SK-N-SH (cell line): Measurements from ENCODE around the gene METAP1. TPM values are rescaled to one million over a fixed set of nuclear protein-coding genes. Genes with fewer than 3 reads are reported as not detected.
A peak's percentile ranks its signal among the peaks of the same experiment; 100 is the strongest.

Experiments used
- CTCF ChIA-PET: fragments of 300-600, 350-600 bp; formaldehyde crosslinking; extraction: SDS; loops from one replicate; lab custom pipeline; 2021; lab: Yijun Ruan, JAX
- POLR2A ChIA-PET: fragments of 350-600 bp; sonication (Branson Sonifier 250); formaldehyde crosslinking; extraction: SDS; loops from one replicate; lab custom pipeline; 2020; ENCODE audit warnings: antibody characterized with exemption, inconsistent platforms; lab: Yijun Ruan, JAX
- DNase-seq: peaks from one replicate; pipeline ENCODE4 v3.0.0; 2012
- H2AFZ ChIP-seq: fragments of 200-600 bp; sonication (generic); 2 replicates; pipeline ENCODE4 v1.8.1; 2016; ENCODE audit warnings: antibody characterized with exemption, mild to moderate bottlenecking, low read depth
- H3F3A ChIP-seq: fragments of 200-600 bp; sonication (generic); replicated peaks from 2 replicates; pipeline ENCODE3; 2016; ENCODE audit warnings: antibody characterized with exemption, mild to moderate bottlenecking; ENCODE audit not compliant: insufficient read depth
- H3K27ac ChIP-seq, 2 experiments: fragments of 200-500 bp in 1 of 2; fragments of 200-600 bp in 1 of 2; sonication (Bioruptor generic) in 1 of 2; sonication (generic), shearing (Covaris generic) in 1 of 2; 2 replicates each; pipeline versions ENCODE4 v1.5.1 to v1.6.1; 2014 to 2016; ENCODE audit warnings: low read depth in 2 of 2, inconsistent platforms in 1 of 2, low read length in 1 of 2, mild to moderate bottlenecking in 1 of 2, mixed read lengths in 1 of 2
- H3K27me3 ChIP-seq: fragments of 200-600 bp; sonication (generic), shearing (Covaris generic); 2 replicates; pipeline ENCODE4 v1.6.1; 2016; ENCODE audit warnings: mixed run types; ENCODE audit not compliant: insufficient read depth
- H3K36me3 ChIP-seq, 2 experiments: fragments of 200-500 bp in 1 of 2; fragments of 200-600 bp in 1 of 2; sonication (Bioruptor generic) in 1 of 2; sonication (generic) in 1 of 2; replicated peaks in 1 of 2; 2 replicates each; pipeline versions ENCODE3 to v1.5.1; 2014 to 2016; ENCODE audit warnings: low read length in 1 of 2, mild to moderate bottlenecking in 1 of 2; ENCODE audit not compliant: insufficient read depth in 2 of 2, control insufficient read depth in 1 of 2
- H3K4me1 ChIP-seq, 2 experiments: fragments of 200-500 bp in 1 of 2; fragments of 200-600 bp in 1 of 2; sonication (Bioruptor generic) in 1 of 2; sonication (generic), shearing (Covaris generic) in 1 of 2; 2 replicates each; pipeline versions ENCODE4 v1.5.1 to v1.6.1; 2014 to 2016; ENCODE audit warnings: low read depth in 1 of 2, low read length in 1 of 2, mixed run types in 1 of 2; ENCODE audit not compliant: insufficient read depth in 2 of 2, control insufficient read depth in 1 of 2
- H3K4me2 ChIP-seq: fragments of 200-600 bp; sonication (generic), shearing (Covaris generic); 2 replicates; pipeline ENCODE4 v1.6.1; 2017; ENCODE audit warnings: mixed run types
- H3K4me3 ChIP-seq, 2 experiments: fragments of 200-500 bp in 1 of 2; fragments of 200-600 bp in 1 of 2; sonication (Bioruptor generic) in 1 of 2; sonication (generic), shearing (Covaris generic) in 1 of 2; 2 replicates each; pipeline versions ENCODE4 v1.5.1 to v1.8.1; 2014 to 2016; ENCODE audit warnings: low read depth in 2 of 2, inconsistent platforms in 1 of 2, low read length in 1 of 2, mild to moderate bottlenecking in 1 of 2, mixed read lengths in 1 of 2, moderate library complexity in 1 of 2
- H3K79me2 ChIP-seq: fragments of 200-600 bp; sonication (generic); 2 replicates; pipeline ENCODE4 v1.8.1; 2017; ENCODE audit warnings: mild to moderate bottlenecking; ENCODE audit not compliant: insufficient read depth
- H3K9ac ChIP-seq: fragments of 200-600 bp; sonication (generic); 2 replicates; pipeline ENCODE4 v1.6.1; 2017; ENCODE audit warnings: mixed run types
- H3K9me2 ChIP-seq: fragments of 200-600 bp; sonication (generic); 2 replicates; pipeline ENCODE4 v1.6.1; 2017; ENCODE audit warnings: mixed run types
- H3K9me3 ChIP-seq: fragments of 200-600 bp; sonication (generic); 2 replicates; pipeline ENCODE4 v1.6.1; 2017; ENCODE audit warnings: mixed run types, mild to moderate bottlenecking, moderate library complexity
- H4K20me1 ChIP-seq: fragments of 200-600 bp; sonication (generic); 2 replicates; pipeline ENCODE4 v1.6.1; 2017; ENCODE audit warnings: mild to moderate bottlenecking, mixed run types; ENCODE audit not compliant: insufficient read depth
- CHD2 ChIP-seq: fragments of 150-350 bp; IDR thresholded peaks from 2 replicates; pipeline ENCODE4 v1.6.1; 2018; ENCODE audit warnings: low read length; ENCODE audit not compliant: partially characterized antibody
- ELF1 ChIP-seq: IDR thresholded peaks from 2 replicates; pipeline ENCODE4 v1.4.0; 2012
- FOSL2 ChIP-seq: IDR thresholded peaks from 2 replicates; pipeline ENCODE4 v1.4.0; 2012; ENCODE audit warnings: low read depth, mild to moderate bottlenecking, moderate library complexity, borderline replicate concordance
- GATA2 ChIP-seq: sonication (generic); formaldehyde crosslinking; IDR thresholded peaks from 2 replicates; pipeline ENCODE4 v1.5.0; 2020; ENCODE audit warnings: mild to moderate bottlenecking, missing genetic modification reagents
- MXI1 ChIP-seq: IDR thresholded peaks from 2 replicates; pipeline ENCODE4 v1.6.1; 2012; ENCODE audit warnings: mild to moderate bottlenecking, low read depth, low read length, improper control_type of control experiment
- NFIC ChIP-seq: IDR thresholded peaks from 2 replicates; pipeline ENCODE4 v1.4.0; 2012; ENCODE audit warnings: borderline replicate concordance
- NRF1 ChIP-seq: IDR thresholded peaks from 2 replicates; pipeline ENCODE4 v1.6.1; 2012; ENCODE audit warnings: low read depth, mild to moderate bottlenecking, low read length
- POLR2AphosphoS5 ChIP-seq: IDR thresholded peaks from 2 replicates; pipeline ENCODE4 v1.6.1; 2012; ENCODE audit warnings: low read depth, low read length
- RCOR1 ChIP-seq: fragments of 150-350 bp; IDR thresholded peaks from 2 replicates; pipeline ENCODE4 v1.6.1; 2017; ENCODE audit warnings: antibody characterized with exemption, low read length
- REST ChIP-seq: IDR thresholded peaks from 2 replicates; pipeline ENCODE4 v1.6.1; 2012; ENCODE audit warnings: mild to moderate bottlenecking, low read depth, low read length, moderate library complexity
- RXRA ChIP-seq: IDR thresholded peaks from 2 replicates; pipeline ENCODE4 v1.4.0; 2012; ENCODE audit warnings: low read depth, mild to moderate bottlenecking, borderline replicate concordance
- TCF12 ChIP-seq: IDR thresholded peaks from 2 replicates; pipeline ENCODE4 v1.4.0; 2012
- TEAD4 ChIP-seq: IDR thresholded peaks from 2 replicates; pipeline ENCODE4 v1.4.0; 2012; ENCODE audit warnings: mild to moderate bottlenecking, borderline replicate concordance; ENCODE audit not compliant: insufficient read depth
- USF1 ChIP-seq: IDR thresholded peaks from 2 replicates; pipeline ENCODE4 v1.4.0; 2012; ENCODE audit warnings: low read depth, borderline replicate concordance
- ZBTB33 ChIP-seq: IDR thresholded peaks from 2 replicates; pipeline ENCODE4 v1.4.0; 2012; ENCODE audit warnings: low read depth, borderline replicate concordance
- WGBS: methylation state at CpG from one replicate; pipeline ENCODE4 v1.1.6; 2017; ENCODE audit warnings: low lambda C conversion rate; 5-methylcytosine and 5-hydroxymethylcytosine counted together
- polyA plus RNA-seq, 3 experiments: library from polyadenylated mRNA; depleted of rRNA; stranded (reverse); fragments of >200 nt; gene quantifications; 2 replicates each; pipeline ENCODE4 v1.2.3, GENCODE V29; 2012
- TF ChIP-seq, protein P1 (sequence below): fragments of 150-350 bp; IDR thresholded peaks from 2 replicates; pipeline ENCODE4 v1.6.1; 2016; ENCODE audit warnings: mild to moderate bottlenecking, low read depth, low read length
- TF ChIP-seq, protein P2 (sequence below): IDR thresholded peaks from 2 replicates; pipeline ENCODE4; 2012

METAP1 gene
- polyA plus RNA-seq, 1 of the 3 experiments (the other 2 are of a cell fraction): 41.0 TPM

DNA sequence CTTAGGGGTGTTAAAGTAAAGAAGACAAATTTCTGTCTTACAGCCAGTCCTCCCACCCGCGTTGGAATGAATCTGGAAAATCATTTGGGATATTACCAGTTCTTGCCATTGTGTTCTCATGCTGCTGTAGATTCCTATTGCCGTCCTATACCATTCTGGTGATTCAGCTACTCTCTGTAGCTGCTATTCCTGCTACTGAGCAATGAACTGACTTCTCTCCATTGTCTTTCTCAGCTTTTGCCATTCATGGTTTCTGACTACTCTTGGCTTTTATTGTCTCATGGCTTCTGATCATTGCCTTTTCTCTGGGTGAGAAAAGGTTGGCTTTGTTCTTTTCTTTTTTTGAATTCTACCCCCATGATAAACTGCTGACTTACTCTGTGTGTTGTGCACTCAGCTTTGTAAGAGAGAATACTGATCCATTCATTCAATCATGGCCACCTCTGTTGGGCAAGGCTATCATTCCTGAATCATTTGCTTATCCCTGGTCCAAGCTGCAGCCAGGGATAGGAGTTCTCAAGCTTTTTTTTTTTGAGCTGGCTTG is 27.7 kb upstream of the METAP1 start:
- Histone ChIP-seq H3K4me3 (no peak overlapping the region), H3K4me1 (peaks cover 3 to 6% of the 10 kb centered on the region in 2 experiments; a peak in 3 of 4 replicates), H2AFZ (no peak overlapping the region), H3K27me3 (no peaks in the 10 kb centered on the region), H3K36me3 (no peaks in the 10 kb centered on the region), H4K20me1 (no peaks in the 10 kb centered on the region), H3K4me2 (no peak overlapping the region), H3F3A (no peaks in the 10 kb centered on the region), H3K79me2 (no peaks in the 10 kb centered on the region), H3K27ac (no peak overlapping the region), H3K9ac (no peak overlapping the region), H3K9me2 (no peaks in the 10 kb centered on the region), H3K9me3 (no peaks in the 10 kb centered on the region)
- ChIA-PET POLR2A (no interaction called here), CTCF (interaction anchor here (0.8 to 2.8 kb wide), 3 partner anchors 14 to 28 kb away, joined by 3 to 12 read pairs (median 5); partner anchors contain the start of gene METAP1)
- no peak for DNase-seq
- TF ChIP-seq, protein P1, sequence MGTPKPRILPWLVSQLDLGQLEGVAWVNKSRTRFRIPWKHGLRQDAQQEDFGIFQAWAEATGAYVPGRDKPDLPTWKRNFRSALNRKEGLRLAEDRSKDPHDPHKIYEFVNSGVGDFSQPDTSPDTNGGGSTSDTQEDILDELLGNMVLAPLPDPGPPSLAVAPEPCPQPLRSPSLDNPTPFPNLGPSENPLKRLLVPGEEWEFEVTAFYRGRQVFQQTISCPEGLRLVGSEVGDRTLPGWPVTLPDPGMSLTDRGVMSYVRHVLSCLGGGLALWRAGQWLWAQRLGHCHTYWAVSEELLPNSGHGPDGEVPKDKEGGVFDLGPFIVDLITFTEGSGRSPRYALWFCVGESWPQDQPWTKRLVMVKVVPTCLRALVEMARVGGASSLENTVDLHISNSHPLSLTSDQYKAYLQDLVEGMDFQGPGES: no peak
- no peak for TF ChIP-seq TCF12
- TF ChIP-seq FOSL2: no peak
- TF ChIP-seq NFIC: no peak
- TF ChIP-seq ELF1: no peak
- 89% methylated on average over 3 of the region's 3 CpGs for WGBS

DNA sequence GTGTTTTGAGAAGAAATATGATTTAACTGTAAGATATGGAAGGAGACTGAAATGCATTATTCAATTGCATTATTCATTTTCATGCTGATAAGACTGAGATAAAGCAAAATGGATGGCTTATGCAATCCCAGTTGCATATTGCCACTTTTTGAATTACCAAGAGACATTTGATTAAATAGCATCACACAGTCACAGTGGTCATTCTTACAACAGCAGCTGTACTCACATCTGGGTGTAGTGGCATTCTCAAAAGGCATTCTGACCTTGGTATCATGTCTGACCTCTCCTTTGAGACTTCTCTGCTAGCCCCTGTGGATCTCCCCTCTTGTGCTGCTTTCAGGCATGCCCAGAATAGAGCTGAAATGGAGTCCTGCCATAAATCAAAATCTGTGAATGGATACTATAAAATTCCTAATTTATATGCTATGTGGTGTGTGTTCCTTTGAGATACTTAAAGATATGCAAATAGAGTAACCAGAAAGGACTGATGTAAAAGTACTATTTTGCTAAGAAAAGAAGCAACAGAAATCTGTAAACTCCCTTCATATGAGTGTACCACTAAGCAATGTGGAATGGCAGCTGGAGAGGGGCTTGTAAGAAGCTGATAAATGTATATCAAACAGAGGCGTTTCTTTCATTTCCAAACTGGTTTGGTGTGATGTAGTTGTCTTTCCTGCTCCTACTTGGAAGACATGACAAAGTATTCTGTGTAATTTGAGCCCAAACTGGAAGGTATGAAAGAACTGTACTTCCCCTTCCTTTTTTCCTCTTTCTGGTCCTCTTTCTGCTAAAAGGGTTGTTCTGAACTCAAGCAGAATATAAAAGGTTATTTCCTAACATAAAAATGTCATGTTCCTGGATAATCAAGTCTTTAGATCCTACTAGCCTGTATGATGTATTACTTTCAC is 25.4 kb upstream of the METAP1 start:
- no peaks in the 10 kb centered on the region for H3F3A ChIP-seq
- no peaks in the 10 kb centered on the region for H3K27me3 ChIP-seq
- H3K9me2 ChIP-seq: no peaks in the 10 kb centered on the region
- ChIA-PET CTCF (interaction anchor here (1.4 to 1.6 kb wide), 4 partner anchors 11 to 86 kb away, joined by 3 to 7 read pairs (median 4); partner anchors contain the start of gene METAP1), POLR2A (no interaction called here)
- peaks cover 0 to 3% of the 10 kb centered on the region in 2 experiments; a peak in 2 of 4 replicates for H3K4me1 ChIP-seq
- no peaks in the 10 kb centered on the region for H3K9me3 ChIP-seq
- no peaks in the 10 kb centered on the region for H3K79me2 ChIP-seq
- no peaks in the 10 kb centered on the region for H3K36me3 ChIP-seq
- H3K9ac ChIP-seq: no peak overlapping the region
- WGBS: 50% methylated on average over 1 of the region's 1 CpG
- peak overlapping the region; percentile 65 for H2AFZ ChIP-seq
- no peak overlapping the region for H3K4me2 ChIP-seq
- peak; percentile 12 for DNase-seq
- no peaks in the 10 kb centered on the region for H4K20me1 ChIP-seq
- no peak overlapping the region for H3K27ac ChIP-seq
- no peak overlapping the region for H3K4me3 ChIP-seq
- TF ChIP-seq MXI1: no peak
- TF ChIP-seq, protein P2, sequence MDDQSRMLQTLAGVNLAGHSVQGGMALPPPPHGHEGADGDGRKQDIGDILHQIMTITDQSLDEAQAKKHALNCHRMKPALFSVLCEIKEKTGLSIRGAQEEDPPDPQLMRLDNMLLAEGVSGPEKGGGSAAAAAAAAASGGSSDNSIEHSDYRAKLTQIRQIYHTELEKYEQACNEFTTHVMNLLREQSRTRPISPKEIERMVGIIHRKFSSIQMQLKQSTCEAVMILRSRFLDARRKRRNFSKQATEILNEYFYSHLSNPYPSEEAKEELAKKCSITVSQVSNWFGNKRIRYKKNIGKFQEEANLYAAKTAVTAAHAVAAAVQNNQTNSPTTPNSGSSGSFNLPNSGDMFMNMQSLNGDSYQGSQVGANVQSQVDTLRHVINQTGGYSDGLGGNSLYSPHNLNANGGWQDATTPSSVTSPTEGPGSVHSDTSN: no peak
- TF ChIP-seq RXRA: no peak
- TF ChIP-seq ZBTB33: no peak
- TF ChIP-seq TCF12: no peak
- peak; percentile 19 for TF ChIP-seq CHD2
- no peak for TF ChIP-seq POLR2AphosphoS5
- TF ChIP-seq REST: no peak
- no peak for TF ChIP-seq NRF1
- no peak for TF ChIP-seq USF1
- TF ChIP-seq RCOR1: peak; percentile 79; the same call in 1 of the 2 replicates
- TF ChIP-seq TEAD4: no peak
- peak; percentile 47 for TF ChIP-seq GATA2 (CRISPR knock-in tag)
- no peak for TF ChIP-seq ELF1
